HEK293T (cell line): Measurements from ENCODE around the gene P4HTM.

Source experiments
- ARNT ChIP-seq: fragments of 450-650 bp; IDR thresholded peaks from 2 replicates; pipeline ENCODE4 v1.6.1; 2017; ENCODE audit warnings: mild to moderate bottlenecking
- BHLHE40 ChIP-seq: fragments of 450-650 bp; IDR thresholded peaks from 2 replicates; pipeline ENCODE4 v1.6.1; 2016; ENCODE audit warnings: mild to moderate bottlenecking, moderate library complexity, borderline replicate concordance
- ELF4 ChIP-seq: fragments of 450-650 bp; IDR thresholded peaks from 2 replicates; pipeline ENCODE4 v1.6.1; 2017; ENCODE audit warnings: antibody characterized with exemption
- FOXA1 ChIP-seq: fragments of 450-650 bp; IDR thresholded peaks from 2 replicates; pipeline ENCODE4 v1.6.1; 2016; ENCODE audit warnings: mild to moderate bottlenecking
- FOXM1 ChIP-seq: fragments of 450-650 bp; IDR thresholded peaks from 2 replicates; pipeline ENCODE4 v1.6.1; 2017; ENCODE audit warnings: mild to moderate bottlenecking, borderline replicate concordance
- NFRKB ChIP-seq: fragments of 450-650 bp; IDR thresholded peaks from 2 replicates; pipeline ENCODE4 v1.6.1; 2016; ENCODE audit warnings: mild to moderate bottlenecking, moderate library complexity
- PKNOX1 ChIP-seq: fragments of 450-650 bp; IDR thresholded peaks from 2 replicates; pipeline ENCODE4 v1.6.1; 2016
- SP1 ChIP-seq: fragments of 450-650 bp; IDR thresholded peaks from 2 replicates; pipeline ENCODE4 v1.6.1; 2017
- SUZ12 ChIP-seq: fragments of 450-650 bp; IDR thresholded peaks from 2 replicates; pipeline ENCODE4 v1.6.1; 2016; ENCODE audit warnings: mild to moderate bottlenecking
- TARDBP ChIP-seq: fragments of 450-650 bp; IDR thresholded peaks from 2 replicates; pipeline ENCODE4 v1.6.1; 2016
- ZNF384 ChIP-seq: fragments of 450-650 bp; IDR thresholded peaks from 2 replicates; pipeline ENCODE4 v1.6.1; 2016

GRCh38 chr3:48951764-48952163 is 38.3 kb upstream of the P4HTM start:
- TF ChIP-seq BHLHE40 (no peak), SP1 (no peak), ELF4 (no peak), NFRKB (no peak), ARNT (no peak), ZNF384 (no peak), TARDBP (no peak), PKNOX1 (no peak), SUZ12 (no peak), FOXM1 (no peak), FOXA1 (no peak)
